OCI-LY1 (cell line): ENCODE results near the gene PPIE.

ENCODE experiments used
- EZH2 ChIP-seq: fragments of 200-600 bp; sonication (generic), shearing (Covaris generic); IDR thresholded peaks from 2 replicates; pipeline ENCODE4 v1.8.0; 2017; ENCODE audit warnings: borderline replicate concordance, mixed run types, mild to moderate bottlenecking, antibody characterized with exemption, low read length, moderate library complexity, mixed read lengths
- TF ChIP-seq, protein P1 (sequence below): fragments of 200-600 bp; sonication (generic), shearing (Covaris generic); IDR thresholded peaks from 2 replicates; pipeline ENCODE4 v1.5.1; 2017; ENCODE audit warnings: mild to moderate bottlenecking, antibody characterized with exemption, low read length, moderate library complexity, mixed read lengths

DNA sequence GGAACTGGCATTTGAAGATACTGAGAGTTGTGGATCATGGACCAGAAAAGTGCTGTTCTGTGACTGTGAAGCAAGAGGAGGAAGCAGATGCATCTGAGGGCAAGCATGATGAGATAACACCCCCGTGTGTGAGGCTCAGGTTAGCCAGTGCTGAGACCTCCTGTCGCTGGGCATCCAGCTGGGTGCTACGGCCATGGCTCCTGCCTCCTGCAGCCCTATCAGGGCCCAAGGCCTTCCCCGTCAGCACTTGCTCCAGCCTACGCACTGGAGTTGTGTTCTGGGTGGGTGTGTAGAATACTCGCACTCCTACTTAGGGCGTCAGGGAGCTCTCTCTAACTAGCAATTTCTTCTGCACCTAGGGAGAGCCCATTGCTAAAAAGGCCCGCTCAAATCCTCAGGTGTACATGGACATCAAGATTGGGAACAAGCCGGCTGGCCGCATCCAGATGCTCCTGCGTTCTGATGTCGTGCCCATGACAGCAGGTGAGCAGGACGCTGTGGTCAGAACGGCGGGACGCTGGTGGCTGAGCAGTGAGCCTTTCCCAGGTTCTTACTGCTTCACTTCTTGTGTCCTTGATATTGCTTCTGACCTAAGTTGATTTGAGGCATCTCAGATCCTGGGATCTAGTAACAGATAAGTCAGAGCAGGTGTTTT is 6.5 kb downstream of the PPIE start:
- TF ChIP-seq, protein P1, sequence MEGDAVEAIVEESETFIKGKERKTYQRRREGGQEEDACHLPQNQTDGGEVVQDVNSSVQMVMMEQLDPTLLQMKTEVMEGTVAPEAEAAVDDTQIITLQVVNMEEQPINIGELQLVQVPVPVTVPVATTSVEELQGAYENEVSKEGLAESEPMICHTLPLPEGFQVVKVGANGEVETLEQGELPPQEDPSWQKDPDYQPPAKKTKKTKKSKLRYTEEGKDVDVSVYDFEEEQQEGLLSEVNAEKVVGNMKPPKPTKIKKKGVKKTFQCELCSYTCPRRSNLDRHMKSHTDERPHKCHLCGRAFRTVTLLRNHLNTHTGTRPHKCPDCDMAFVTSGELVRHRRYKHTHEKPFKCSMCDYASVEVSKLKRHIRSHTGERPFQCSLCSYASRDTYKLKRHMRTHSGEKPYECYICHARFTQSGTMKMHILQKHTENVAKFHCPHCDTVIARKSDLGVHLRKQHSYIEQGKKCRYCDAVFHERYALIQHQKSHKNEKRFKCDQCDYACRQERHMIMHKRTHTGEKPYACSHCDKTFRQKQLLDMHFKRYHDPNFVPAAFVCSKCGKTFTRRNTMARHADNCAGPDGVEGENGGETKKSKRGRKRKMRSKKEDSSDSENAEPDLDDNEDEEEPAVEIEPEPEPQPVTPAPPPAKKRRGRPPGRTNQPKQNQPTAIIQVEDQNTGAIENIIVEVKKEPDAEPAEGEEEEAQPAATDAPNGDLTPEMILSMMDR, result no peak
- TF ChIP-seq EZH2, result no peak
